ENCODE results near the gene CRYBG2. TPM values are rescaled to one million over a fixed set of nuclear protein-coding genes. Genes with fewer than 3 reads are reported as not detected.

CRYBG2 gene
- total and polyA plus RNA-seq, 5 experiments from 2014 or later, result 0.07 to 0.75 (median 0.65) TPM; not detected in 1

DNA sequence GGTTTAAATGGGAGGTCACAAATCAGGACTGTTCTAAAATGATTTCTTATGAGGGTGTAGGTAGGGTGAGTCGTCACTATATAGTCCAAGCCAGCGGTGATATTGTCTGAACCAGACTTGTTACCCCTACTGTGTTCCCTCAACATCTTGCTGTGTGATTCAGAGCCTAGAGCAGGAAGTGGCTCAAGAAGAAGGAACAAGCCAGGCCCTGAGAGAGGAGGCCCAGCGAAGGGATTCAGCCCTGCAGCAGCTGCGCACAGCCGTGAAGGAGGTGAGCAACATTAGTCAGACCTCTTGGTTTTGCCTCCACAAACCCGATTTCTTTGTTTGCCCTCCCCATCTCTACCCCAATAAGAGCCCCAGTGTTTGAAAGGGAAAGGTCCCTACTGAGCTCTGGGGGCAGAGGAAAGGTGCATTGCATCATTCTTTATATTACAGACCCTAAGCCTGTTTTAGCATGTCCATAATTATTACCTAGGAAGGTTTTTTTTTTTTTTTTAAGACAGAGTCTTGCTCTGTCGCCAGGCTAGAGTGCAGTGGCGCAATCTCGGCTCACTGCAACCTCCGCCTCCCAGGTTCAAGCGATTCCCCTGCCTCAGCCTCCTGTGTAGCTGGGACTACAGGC lies 79.0 kb downstream of the CRYBG2 start:
- Mint-ChIP-seq H3K27ac (peak overlapping the region in 2 of 10 donors; percentile 34 to 98), H3K9me3 (peaks cover 0 to 3% (median 0%) of the 10 kb centered on the region in 9 donors), H3K27me3 (no peaks in the 10 kb centered on the region), H3K4me3 (no peak overlapping the region), H3K36me3 (peaks cover 0 to 36% (median 10%) of the 10 kb centered on the region in 3 donors), H3K4me1 (peaks cover 20 to 54% (median 48%) of the 10 kb centered on the region in 4 donors)
- ATAC-seq (no peak), DNase-seq (no peak)
- POLR2A ChIA-PET, result interaction anchor here (0.6 to 30.4 kb wide), 8 partner anchors 14 to 200 kb away, joined by 3 to 2161 read pairs (median 4); partner anchors contain the start of genes CD52, HMGN2 and UBXN11

Other genes with a start within 250 kb of the CRYBG2 start
- gene PDIK1L, start 242.3 kb downstream of the CRYBG2 start, total RNA-seq, result 10 to 100 TPM; 23.1 to 23.5 TPM
- 1 to 10 TPM; 3.5 to 5.1 (median 3.7) TPM for gene PDIK1L, start 242.3 kb downstream of the CRYBG2 start, polyA plus RNA-seq
- gene FAM110D, start 195.1 kb downstream of the CRYBG2 start, total RNA-seq, result not detected
- not detected for gene FAM110D, start 195.1 kb downstream of the CRYBG2 start, polyA plus RNA-seq
- not detected for gene C1orf232, start 185.2 kb downstream of the CRYBG2 start, total RNA-seq
- gene C1orf232, start 185.2 kb downstream of the CRYBG2 start, polyA plus RNA-seq, result not detected
- 10 to 100 TPM; 10.4 to 13.1 TPM for gene ZNF593, start 184.2 kb downstream of the CRYBG2 start, total RNA-seq
- gene ZNF593, start 184.2 kb downstream of the CRYBG2 start, polyA plus RNA-seq, result 10 to 100 TPM; 23.4 to 26.0 (median 24.7) TPM
- gene ZNF593OS, start 182.3 kb downstream of the CRYBG2 start, total RNA-seq, result not detected
- 1 to 10 TPM in 1 of 3 donors, under 1 TPM in 2; 0.25 to 2.1 (median 0.51) TPM for gene ZNF593OS, start 182.3 kb downstream of the CRYBG2 start, polyA plus RNA-seq
- gene CNKSR1, start 176.6 kb downstream of the CRYBG2 start, total RNA-seq, result 1 to 10 TPM; 2.4 to 3.6 TPM
- under 1 TPM in 1 of 3 donors, not detected in 2; 0.68 TPM for gene CNKSR1, start 176.6 kb downstream of the CRYBG2 start, polyA plus RNA-seq
- not detected for gene CATSPER4, start 163.5 kb downstream of the CRYBG2 start, total RNA-seq
- gene CATSPER4, start 163.5 kb downstream of the CRYBG2 start, polyA plus RNA-seq, result not detected
- gene CEP85, start 119.9 kb downstream of the CRYBG2 start, total RNA-seq, result 10 to 100 TPM; 18.8 to 21.9 TPM
- gene CEP85, start 119.9 kb downstream of the CRYBG2 start, polyA plus RNA-seq, result 1 to 10 TPM; 3.9 to 9.8 (median 5.1) TPM
- gene SH3BGRL3, start 74.0 kb downstream of the CRYBG2 start, total RNA-seq, result 100 to 1,000 TPM; 250 to 255 TPM
- gene SH3BGRL3, start 74.0 kb downstream of the CRYBG2 start, polyA plus RNA-seq, result 100 to 1,000 TPM; 805 to 925 (median 916) TPM
- gene UBXN11, start 47.5 kb downstream of the CRYBG2 start, total RNA-seq, result 100 to 1,000 TPM; 121 to 129 TPM
- 10 to 100 TPM in 2 of 3 donors, 1 to 10 TPM in 1; 9.1 to 14.7 (median 12.4) TPM for gene UBXN11, start 47.5 kb downstream of the CRYBG2 start, polyA plus RNA-seq
- gene CD52, start 36.2 kb downstream of the CRYBG2 start, total RNA-seq, result 100 to 1,000 TPM; 772 to 847 TPM
- 1,000 to 10,000 TPM; 6,330 to 6,863 (median 6,804) TPM for gene CD52, start 36.2 kb downstream of the CRYBG2 start, polyA plus RNA-seq
- gene ZNF683, start 18.6 kb upstream of the CRYBG2 start, total RNA-seq, result 1 to 10 TPM; 2.1 to 2.4 TPM
- gene ZNF683, start 18.6 kb upstream of the CRYBG2 start, polyA plus RNA-seq, result 1 to 10 TPM in 2 of 3 donors, under 1 TPM in 1; 0.42 to 6.3 (median 3.1) TPM
- gene LIN28A, start 56.7 kb upstream of the CRYBG2 start, total RNA-seq, result not detected
- not detected for gene LIN28A, start 56.7 kb upstream of the CRYBG2 start, polyA plus RNA-seq
- gene DHDDS, start 78.2 kb upstream of the CRYBG2 start, total RNA-seq, result 10 to 100 TPM; 35.5 to 36.5 TPM
- gene DHDDS, start 78.2 kb upstream of the CRYBG2 start, polyA plus RNA-seq, result 10 to 100 TPM; 15.1 to 20.7 (median 18.6) TPM
- gene HMGN2, start 118.3 kb upstream of the CRYBG2 start, total RNA-seq, result 100 to 1,000 TPM; 382 TPM
- 100 to 1,000 TPM; 634 to 759 (median 709) TPM for gene HMGN2, start 118.3 kb upstream of the CRYBG2 start, polyA plus RNA-seq
- gene RPS6KA1, start 175.6 kb upstream of the CRYBG2 start, total RNA-seq, result 10 to 100 TPM; 95.2 to 97.0 TPM
- gene RPS6KA1, start 175.6 kb upstream of the CRYBG2 start, polyA plus RNA-seq, result 100 to 1,000 TPM; 125 to 137 (median 125) TPM

Measured in naive thymus-derived CD8-positive, alpha-beta T cell (primary cell).